Measurements from ENCODE around the gene MB21D2. TPM values are rescaled to one million over a fixed set of nuclear protein-coding genes. Genes with fewer than 3 reads are reported as not detected.

Gene MB21D2
- total and polyA plus RNA-seq, 2 of the 8 experiments (the other 6 are each of a cell fraction or from before 2014, with no cell fraction given) = 10.0 to 21.0 TPM

GRCh38 chr3:192812743-192813383 is 104.8 kb downstream of the MB21D2 start:
- H3K23me2 ChIP-seq (ENCODE audit: low read depth, low read length) = no peaks in the 10 kb centered on the region
- no peak overlapping the region for H3K18ac ChIP-seq (ENCODE audit: extremely low read depth, low read length)
- POLR2A ChIA-PET (ENCODE audit: partially characterized antibody) = interaction anchor here (0.7 kb wide), 1 partner anchor 475 kb away, joined by 3 read pairs; no protein-coding TSS in a partner anchor
- WGBS, 2 experiments (ENCODE audit: extremely low coverage in 1 of 2, insufficient coverage in 1 of 2, insufficient read length in 1 of 2, insufficient replicate concordance in 2 of 2, low coverage in 1 of 2, low lambda C conversion rate in 2 of 2, missing lambda C conversion rate in 1 of 2) = 62% methylated on average over 4 of the region's 4 CpGs; no CpG with 5 or more reads in 1 of the 2 experiments
- no peak overlapping the region for H2BK20ac ChIP-seq (ENCODE audit: low read length)
- no peak overlapping the region for H4K8ac ChIP-seq (ENCODE audit: extremely low read depth, insufficient read depth, low read length)
- H4K91ac ChIP-seq (replicated peaks; ENCODE audit: insufficient read length, low read length) = no peak overlapping the region
- H2BK120ac ChIP-seq (replicated peaks; ENCODE audit: low read depth, low read length) = no peak overlapping the region
- no peak for FAIRE-seq
- H2AFZ ChIP-seq (ENCODE audit: low read length) = no peak overlapping the region
- CTCF ChIA-PET (ENCODE audit: partially characterized antibody) = interaction anchor here (0.6 to 8.8 kb wide), 63 partner anchors 11 to 1503 kb away, joined by 3 to 312 read pairs (median 4); partner anchors contain the start of gene MB21D2
- H3K79me2 ChIP-seq (ENCODE audit: control insufficient read depth in 1 of 2, insufficient read depth in 2 of 2, low read length in 2 of 2) = peaks cover 0 to 57% of the 10 kb centered on the region in 2 experiments; a peak in 2 of 4 replicates
- no peak overlapping the region for H3K4me3 ChIP-seq (ENCODE audit: extremely low read depth in 1 of 4, insufficient read depth in 2 of 4, low read depth in 3 of 4, low read length in 4 of 4)
- H2BK15ac ChIP-seq (ENCODE audit: low read length) = no peak overlapping the region
- H3K79me1 ChIP-seq (ENCODE audit: low read depth, low read length) = peaks cover 8% of the 10 kb centered on the region; the same call in 1 of the 2 replicates
- no peak overlapping the region for H3K4me2 ChIP-seq (ENCODE audit: insufficient read depth in 1 of 2, low read depth in 2 of 2, low read length in 2 of 2)
- no peak overlapping the region for H4K5ac ChIP-seq (ENCODE audit: insufficient read length, low read depth, low read length)
- H2AK5ac ChIP-seq (ENCODE audit: low read depth, low read length) = no peak overlapping the region
- DNase-seq (ENCODE audit: low read depth in 1 of 2, low spot score in 2 of 2) = no peak
- no peaks in the 10 kb centered on the region for H3K36me3 ChIP-seq (ENCODE audit: control insufficient read depth in 2 of 4, insufficient read depth in 4 of 4, low read length in 3 of 4)
- H2BK5ac ChIP-seq (ENCODE audit: low read depth, low read length) = no peak overlapping the region
- no peak overlapping the region for H3K9ac ChIP-seq (replicated peaks in 1 of 4; ENCODE audit: extremely low read depth in 1 of 4, low read depth in 3 of 4, low read length in 3 of 4)
- H3K14ac ChIP-seq (ENCODE audit: insufficient read length) = no peak overlapping the region
- no peak overlapping the region for H2BK12ac ChIP-seq (ENCODE audit: low read depth, low read length)
- H3K56ac ChIP-seq (replicated peaks; ENCODE audit: insufficient read length, low read depth, low read length) = no peak overlapping the region
- H3K4me1 ChIP-seq (replicated peaks in 1 of 4; ENCODE audit: control insufficient read depth in 3 of 4, insufficient read depth in 4 of 4, low read length in 3 of 4) = peaks cover 0 to 3% (median 1%) of the 10 kb centered on the region in 4 experiments; a peak in 2 of 7 replicates
- H3K27me3 ChIP-seq (replicated peaks in 1 of 4; ENCODE audit: control insufficient read depth in 3 of 4, extremely low read depth in 1 of 4, insufficient read depth in 3 of 4, low read length in 3 of 4) = no peaks in the 10 kb centered on the region
- no peak for TF ChIP-seq CBX8 (IDR thresholded peaks at IDR 0.05; ENCODE audit: borderline replicate concordance, low read depth, low read length)
- no peak for TF ChIP-seq ZNF274 (IDR thresholded peaks at IDR 0.05; ENCODE audit: borderline replicate concordance, extremely low read depth, low read length)
- TF ChIP-seq YY1 (IDR thresholded peaks at IDR 0.05; ENCODE audit: low read depth, low read length) = peak; percentile 64; the same call in 1 of the 2 replicates
- TF ChIP-seq RAD21 (IDR thresholded peaks at IDR 0.05 in 1 of 2, conservative IDR thresholded peaks at IDR 0.05 in 1 of 2; ENCODE audit: low read depth in 2 of 2, low read length in 2 of 2) = peak; percentile 75 to 81
- no peak for TF ChIP-seq TBP (IDR thresholded peaks at IDR 0.05; ENCODE audit: low read depth, low read length)
- TF ChIP-seq JUN (IDR thresholded peaks at IDR 0.05; ENCODE audit: low read depth, low read length) = no peak
- TF ChIP-seq CTCF (IDR thresholded peaks at IDR 0.05; ENCODE audit: control extremely low read depth in 1 of 3, insufficient read depth in 1 of 3, low read depth in 1 of 3, low read length in 3 of 3) = peak in 2 of 3 experiments; percentile 46 to 57; a peak in 2 of 4 replicates
- H4K20me1 ChIP-seq (replicated peaks in 1 of 2; ENCODE audit: control insufficient read depth in 1 of 2, insufficient read depth in 2 of 2, low read length in 2 of 2) = peaks cover 3 to 6% of the 10 kb centered on the region in 2 experiments
- no peak overlapping the region for H3K4ac ChIP-seq (replicated peaks; ENCODE audit: insufficient read length, low read depth, low read length)
- no peak overlapping the region for H3K23ac ChIP-seq (ENCODE audit: insufficient read length)
- H3K9me3 ChIP-seq (ENCODE audit: insufficient read depth in 2 of 2, low read depth in 1 of 2, low read length in 1 of 2) = no peaks in the 10 kb centered on the region
- H3K27ac ChIP-seq (ENCODE audit: low read depth, low read length) = no peak overlapping the region

Measured in H1 (cell line).